Measurements from ENCODE around the gene HS1BP3. TPM values are rescaled to one million over a fixed set of nuclear protein-coding genes. Genes with fewer than 3 reads are reported as not detected.

HS1BP3 gene
- total RNA-seq, 1 experiment from 2014 or later: 19.6 TPM

- DNase-seq: no peak
- POLR2A ChIA-PET (ENCODE audit: unreplicated experiment): no interaction called here
- no peaks in the 10 kb centered on the region for H3K27me3 ChIP-seq (ENCODE audit: low read length)
- no peaks in the 10 kb centered on the region for H3K4me1 ChIP-seq (ENCODE audit: insufficient read depth, low read length)
- CTCF ChIA-PET: no interaction called here
- H4K20me1 ChIP-seq (ENCODE audit: low read length): no peaks in the 10 kb centered on the region
- H3K27ac ChIP-seq (ENCODE audit: low read length): no peak overlapping the region
- H3K9ac ChIP-seq (ENCODE audit: low read length): no peak overlapping the region
- H3K79me2 ChIP-seq (ENCODE audit: low read length): no peaks in the 10 kb centered on the region
- ATAC-seq: no peak
- H3K9me3 ChIP-seq (ENCODE audit: low read length): no peaks in the 10 kb centered on the region
- H3K4me3 ChIP-seq (ENCODE audit: low read length): no peak overlapping the region
- no peaks in the 10 kb centered on the region for H3K9me2 ChIP-seq (replicated peaks; ENCODE audit: low read length)
- intact Hi-C loops (cut with micrococcal nuclease): no loop called here
- no peaks in the 10 kb centered on the region for H3F3A ChIP-seq (ENCODE audit: low read length, unreplicated experiment)
- no peaks in the 10 kb centered on the region for H3K36me3 ChIP-seq (ENCODE audit: low read depth, low read length)
- no peak for TF ChIP-seq EZH2phosphoT487 (IDR thresholded peaks at IDR 0.05; ENCODE audit: borderline replicate concordance, low read length)
- TF ChIP-seq, protein P1, sequence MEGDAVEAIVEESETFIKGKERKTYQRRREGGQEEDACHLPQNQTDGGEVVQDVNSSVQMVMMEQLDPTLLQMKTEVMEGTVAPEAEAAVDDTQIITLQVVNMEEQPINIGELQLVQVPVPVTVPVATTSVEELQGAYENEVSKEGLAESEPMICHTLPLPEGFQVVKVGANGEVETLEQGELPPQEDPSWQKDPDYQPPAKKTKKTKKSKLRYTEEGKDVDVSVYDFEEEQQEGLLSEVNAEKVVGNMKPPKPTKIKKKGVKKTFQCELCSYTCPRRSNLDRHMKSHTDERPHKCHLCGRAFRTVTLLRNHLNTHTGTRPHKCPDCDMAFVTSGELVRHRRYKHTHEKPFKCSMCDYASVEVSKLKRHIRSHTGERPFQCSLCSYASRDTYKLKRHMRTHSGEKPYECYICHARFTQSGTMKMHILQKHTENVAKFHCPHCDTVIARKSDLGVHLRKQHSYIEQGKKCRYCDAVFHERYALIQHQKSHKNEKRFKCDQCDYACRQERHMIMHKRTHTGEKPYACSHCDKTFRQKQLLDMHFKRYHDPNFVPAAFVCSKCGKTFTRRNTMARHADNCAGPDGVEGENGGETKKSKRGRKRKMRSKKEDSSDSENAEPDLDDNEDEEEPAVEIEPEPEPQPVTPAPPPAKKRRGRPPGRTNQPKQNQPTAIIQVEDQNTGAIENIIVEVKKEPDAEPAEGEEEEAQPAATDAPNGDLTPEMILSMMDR (conservative IDR thresholded peaks at IDR 0.05; ENCODE audit: low read depth, low read length): no peak
- no peak for TF ChIP-seq EZH2 (IDR thresholded peaks at IDR 0.05; ENCODE audit: low read length, unreplicated experiment)
- H3K4me2 ChIP-seq (ENCODE audit: low read length): no peak overlapping the region
- H2AFZ ChIP-seq (ENCODE audit: low read length): no peak overlapping the region
- no TSS peak for BruUV-seq (replicated peaks)
These were observed 27.1 kb downstream of the HS1BP3 start for GRCh38 chr2:20623741-20624155.

DNA sequence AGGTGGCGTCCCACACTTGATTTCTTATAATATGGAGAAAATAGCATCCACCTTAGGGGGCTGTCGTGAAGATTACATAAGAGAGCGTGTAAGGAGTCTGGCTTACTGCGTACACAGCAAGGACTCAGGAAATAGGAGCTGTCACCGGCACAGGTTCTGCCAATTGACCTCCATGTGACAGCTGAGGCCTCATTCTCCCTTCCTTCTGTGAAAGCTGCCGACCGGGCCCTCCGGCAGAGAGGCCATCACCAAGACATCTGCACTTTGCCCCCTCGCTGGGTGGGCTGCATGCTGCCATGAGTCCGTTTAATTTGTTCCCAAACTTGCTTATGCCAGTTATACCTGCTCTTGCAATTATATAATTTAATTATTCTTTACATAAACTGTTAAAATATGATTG lies 27.7 kb downstream of the HS1BP3 start:
- Histone ChIP-seq H3K4me1 (ENCODE audit: insufficient read depth, low read length) (peaks cover 3% of the 10 kb centered on the region), H3F3A (ENCODE audit: low read length, unreplicated experiment) (no peaks in the 10 kb centered on the region), H3K27ac (ENCODE audit: low read length) (no peak overlapping the region), H3K79me2 (ENCODE audit: low read length) (no peaks in the 10 kb centered on the region), H3K9me2 (replicated peaks; ENCODE audit: low read length) (no peaks in the 10 kb centered on the region), H3K9me3 (ENCODE audit: low read length) (no peaks in the 10 kb centered on the region), H3K4me3 (ENCODE audit: low read length) (no peak overlapping the region), H3K27me3 (ENCODE audit: low read length) (no peaks in the 10 kb centered on the region), H4K20me1 (ENCODE audit: low read length) (no peaks in the 10 kb centered on the region), H3K36me3 (ENCODE audit: low read depth, low read length) (no peaks in the 10 kb centered on the region), H3K9ac (ENCODE audit: low read length) (no peak overlapping the region), H3K4me2 (ENCODE audit: low read length) (no peak overlapping the region), H2AFZ (ENCODE audit: low read length) (no peak overlapping the region)
- no peak for ATAC-seq
- TF ChIP-seq, protein P1 (conservative IDR thresholded peaks at IDR 0.05; ENCODE audit: low read depth, low read length): no peak
- no peak for TF ChIP-seq EZH2 (IDR thresholded peaks at IDR 0.05; ENCODE audit: low read length, unreplicated experiment)
- no peak for TF ChIP-seq EZH2phosphoT487 (IDR thresholded peaks at IDR 0.05; ENCODE audit: borderline replicate concordance, low read length)
- DNase-seq: no peak
- CTCF ChIA-PET: no interaction called here
- POLR2A ChIA-PET (ENCODE audit: unreplicated experiment): no interaction called here
- no TSS peak for BruUV-seq (replicated peaks)
- intact Hi-C loops (cut with micrococcal nuclease): no loop called here

DNA sequence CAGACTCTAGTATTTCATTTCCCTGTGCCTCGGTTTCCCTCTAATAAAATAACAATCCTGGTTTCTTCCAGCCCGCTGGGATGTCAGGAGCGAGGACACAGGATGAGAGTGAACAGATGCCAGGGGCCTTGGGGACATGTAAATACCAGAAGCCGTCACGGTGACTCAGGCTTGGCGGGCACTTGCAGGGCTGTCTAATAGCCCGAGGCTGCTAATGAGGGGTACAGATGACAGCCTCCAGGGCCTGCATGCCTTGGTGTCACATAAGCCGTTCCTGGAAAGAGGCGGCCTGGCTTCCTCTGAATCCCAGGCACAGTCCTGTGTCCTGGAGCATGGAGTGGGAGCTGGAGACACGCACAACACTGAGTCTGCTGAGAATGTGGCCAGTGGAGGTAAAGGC lies 28.2 kb downstream of the HS1BP3 start:
- intact Hi-C loops (cut with micrococcal nuclease): no loop called here
- Histone ChIP-seq H4K20me1 (ENCODE audit: low read length) (no peaks in the 10 kb centered on the region), H3K27me3 (ENCODE audit: low read length) (no peaks in the 10 kb centered on the region), H3F3A (ENCODE audit: low read length, unreplicated experiment) (no peaks in the 10 kb centered on the region), H3K9me2 (replicated peaks; ENCODE audit: low read length) (no peaks in the 10 kb centered on the region), H2AFZ (ENCODE audit: low read length) (no peak overlapping the region), H3K36me3 (ENCODE audit: low read depth, low read length) (no peaks in the 10 kb centered on the region), H3K79me2 (ENCODE audit: low read length) (no peaks in the 10 kb centered on the region), H3K9me3 (ENCODE audit: low read length) (no peaks in the 10 kb centered on the region), H3K4me3 (ENCODE audit: low read length) (no peak overlapping the region), H3K9ac (ENCODE audit: low read length) (no peak overlapping the region), H3K4me2 (ENCODE audit: low read length) (no peak overlapping the region), H3K4me1 (ENCODE audit: insufficient read depth, low read length) (peaks cover 8% of the 10 kb centered on the region), H3K27ac (ENCODE audit: low read length) (no peak overlapping the region)
- CTCF ChIA-PET: no interaction called here
- no TSS peak for BruUV-seq (replicated peaks)
- DNase-seq (no peak), ATAC-seq (no peak)
- POLR2A ChIA-PET (ENCODE audit: unreplicated experiment): no interaction called here
- TF ChIP-seq, protein P1 (conservative IDR thresholded peaks at IDR 0.05; ENCODE audit: low read depth, low read length): no peak
- TF ChIP-seq EZH2phosphoT487 (IDR thresholded peaks at IDR 0.05; ENCODE audit: borderline replicate concordance, low read length) (no peak), EZH2 (IDR thresholded peaks at IDR 0.05; ENCODE audit: low read length, unreplicated experiment) (no peak)

All from PC-3 (cell line).